ENCODE data around the gene FAM107B. TPM values are rescaled to one million over a fixed set of nuclear protein-coding genes. Genes with fewer than 3 reads are reported as not detected.
A peak's percentile ranks its signal among the peaks of the same experiment; 100 is the strongest.

FAM107B gene
- total and polyA plus RNA-seq, 10 of the 15 experiments (the other 5 are each of a cell fraction or from before 2014, with no cell fraction given), result 22.9 to 162 (median 86.6) TPM

- no peaks in the 10 kb centered on the region for H3K27me3 ChIP-seq (replicated peaks in 1 of 2; ENCODE audit: control insufficient read depth in 2 of 2, insufficient read depth in 2 of 2, low read length in 1 of 2)
- peaks cover 39% of the 10 kb centered on the region for H3K4me1 ChIP-seq (ENCODE audit: control insufficient read depth, insufficient read depth, low read length)
- intact Hi-C loops (cut with micrococcal nuclease; ENCODE audit: unreplicated experiment) (loop anchor here (1.0 to 5.0 kb wide), 7 partner anchors 11 to 306 kb away; partner anchors contain the start of gene DCLRE1C), in situ Hi-C loops (cut with MboI) (loop anchor here (5.0 kb wide), 1 partner anchor 41 kb away; no protein-coding TSS in a partner anchor)
- peak; percentile 99 for DNase-seq (ENCODE audit: low read depth, low spot score)
- CTCF ChIA-PET, result interaction anchor here (0.8 to 2.6 kb wide), 7 partner anchors 10 to 111 kb away, joined by 3 to 10 read pairs (median 3); no protein-coding TSS in a partner anchor
- no peaks in the 10 kb centered on the region for H3K9me3 ChIP-seq (replicated peaks; ENCODE audit: control insufficient read depth, insufficient read depth, low read length)
- peak overlapping the region; percentile 84 for H3K4me2 ChIP-seq (ENCODE audit: control insufficient read depth, insufficient read depth)
- RAD21 ChIA-PET (ENCODE audit: unreplicated experiment), result interaction anchor here (0.9 to 3.0 kb wide), 14 partner anchors 9 to 233 kb away, joined by 3 to 14 read pairs (median 4); partner anchors contain the start of genes CDNF, HSPA14 and MSANTD7
- peak; percentile 93 for ATAC-seq
- peak; percentile 80 for FAIRE-seq
- H3K9ac ChIP-seq (ENCODE audit: control insufficient read depth, insufficient read depth, low read length), result peak overlapping the region; percentile 47; the same call in 1 of the 2 replicates
- no TSS peak for BruUV-seq (replicated peaks)
- no peaks in the 10 kb centered on the region for H3K79me2 ChIP-seq (ENCODE audit: control insufficient read depth, insufficient read depth, low read length)
- POLR2A ChIA-PET, result interaction anchor here (0.5 to 13.2 kb wide), 7 partner anchors 9 to 223 kb away, joined by 3 to 99 read pairs (median 4); no protein-coding TSS in a partner anchor
- WGBS (ENCODE audit: insufficient coverage, insufficient replicate concordance, low lambda C conversion rate, missing lambda C conversion rate), result 0% methylated on average over 15 of the region's 15 CpGs
- SMC1A ChIA-PET (ENCODE audit: uncharacterized antibody, unreplicated experiment), result interaction anchor here (0.7 to 4.6 kb wide), 22 partner anchors 10 to 305 kb away, joined by 3 to 45 read pairs (median 4); partner anchors contain the start of genes CDNF, DCLRE1C, HSPA14 and MSANTD7
- peak overlapping the region; percentile 74 for H3K27ac ChIP-seq (ENCODE audit: control insufficient read depth, insufficient read depth)
- no peaks in the 10 kb centered on the region for H3K36me3 ChIP-seq (ENCODE audit: control insufficient read depth in 2 of 2, insufficient read depth in 2 of 2, low read length in 1 of 2)
- peak overlapping the region; percentile 59; the same call in 1 of the 2 replicates for H3K4me3 ChIP-seq
- H2AFZ ChIP-seq (ENCODE audit: control insufficient read depth, low read depth, low read length), result peak overlapping the region; percentile 51
- no peaks in the 10 kb centered on the region for H4K20me1 ChIP-seq (ENCODE audit: control insufficient read depth, insufficient read depth)
- TF ChIP-seq GABPA (IDR thresholded peaks at IDR 0.05; ENCODE audit: low read depth), result peak; percentile 61; the same call in 1 of the 2 replicates
- TF ChIP-seq KAT2A (conservative IDR thresholded peaks at IDR 0.05; ENCODE audit: control insufficient read depth, low read depth, low read length), result no peak
- no peak for TF ChIP-seq PRDM15 (CRISPR knock-in tag; IDR thresholded peaks at IDR 0.05)
- TF ChIP-seq MAX (IDR thresholded peaks at IDR 0.05; ENCODE audit: low read depth, low read length), result no peak
- TF ChIP-seq SP1 (IDR thresholded peaks at IDR 0.05; ENCODE audit: low read depth, low read length), result peak; percentile 79
- peak; percentile 95 for TF ChIP-seq ATF7 (IDR thresholded peaks at IDR 0.05; ENCODE audit: low read depth)
- TF ChIP-seq HDAC2 (IDR thresholded peaks at IDR 0.05), result no peak
- TF ChIP-seq, protein P1, sequence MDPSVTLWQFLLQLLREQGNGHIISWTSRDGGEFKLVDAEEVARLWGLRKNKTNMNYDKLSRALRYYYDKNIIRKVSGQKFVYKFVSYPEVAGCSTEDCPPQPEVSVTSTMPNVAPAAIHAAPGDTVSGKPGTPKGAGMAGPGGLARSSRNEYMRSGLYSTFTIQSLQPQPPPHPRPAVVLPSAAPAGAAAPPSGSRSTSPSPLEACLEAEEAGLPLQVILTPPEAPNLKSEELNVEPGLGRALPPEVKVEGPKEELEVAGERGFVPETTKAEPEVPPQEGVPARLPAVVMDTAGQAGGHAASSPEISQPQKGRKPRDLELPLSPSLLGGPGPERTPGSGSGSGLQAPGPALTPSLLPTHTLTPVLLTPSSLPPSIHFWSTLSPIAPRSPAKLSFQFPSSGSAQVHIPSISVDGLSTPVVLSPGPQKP (IDR thresholded peaks at IDR 0.05; ENCODE audit: low read depth, low read length), result no peak
- TF ChIP-seq RCOR1 (conservative IDR thresholded peaks at IDR 0.05; ENCODE audit: low read depth, low read length), result peak; percentile 76; the same call in 1 of the 2 replicates
- TF ChIP-seq BRCA1 (IDR thresholded peaks at IDR 0.05; ENCODE audit: low read depth, low read length), result no peak
- peak; percentile 96 for TF ChIP-seq IKZF1 (conservative IDR thresholded peaks at IDR 0.05)
- peak; percentile 96 for TF ChIP-seq CBX5 (IDR thresholded peaks at IDR 0.05; ENCODE audit: low read depth)
- TF ChIP-seq ZNF384 (IDR thresholded peaks at IDR 0.05; ENCODE audit: borderline replicate concordance, low read depth, low read length), result peak; percentile 86; the same call in 1 of the 2 replicates
- 0 out of 2 replicates have a peak, but pooled peaks have one; percentile 26 for TF ChIP-seq REST (IDR thresholded peaks at IDR 0.05; ENCODE audit: low read depth, low read length)
These were observed 126.5 kb downstream of the FAM107B start for GRCh38 chr10:14648005-14648765.

Measured in GM12878 (cell line).